ENCODE data around the gene PGR.

DNA sequence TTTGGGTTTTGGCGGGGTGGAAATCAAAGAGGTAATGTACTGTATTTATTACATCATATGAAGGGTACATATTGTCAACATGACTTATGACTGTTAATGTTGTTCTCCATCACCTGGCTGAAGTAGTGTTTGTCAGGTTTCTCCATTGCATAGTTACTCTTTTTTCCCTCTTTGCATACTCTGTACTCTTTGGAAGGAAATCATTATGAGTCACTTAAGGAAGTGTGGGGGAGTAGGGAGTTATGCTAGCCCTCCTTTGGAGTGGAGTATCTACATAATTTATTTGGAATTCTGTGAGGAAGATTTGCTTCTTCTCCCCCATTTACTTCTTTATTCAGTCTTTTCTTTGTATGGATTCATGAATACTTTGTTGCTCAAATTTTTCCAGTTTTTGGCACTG lies 3.6 kb upstream of the PGR start:
- TF ChIP-seq, protein P1, sequence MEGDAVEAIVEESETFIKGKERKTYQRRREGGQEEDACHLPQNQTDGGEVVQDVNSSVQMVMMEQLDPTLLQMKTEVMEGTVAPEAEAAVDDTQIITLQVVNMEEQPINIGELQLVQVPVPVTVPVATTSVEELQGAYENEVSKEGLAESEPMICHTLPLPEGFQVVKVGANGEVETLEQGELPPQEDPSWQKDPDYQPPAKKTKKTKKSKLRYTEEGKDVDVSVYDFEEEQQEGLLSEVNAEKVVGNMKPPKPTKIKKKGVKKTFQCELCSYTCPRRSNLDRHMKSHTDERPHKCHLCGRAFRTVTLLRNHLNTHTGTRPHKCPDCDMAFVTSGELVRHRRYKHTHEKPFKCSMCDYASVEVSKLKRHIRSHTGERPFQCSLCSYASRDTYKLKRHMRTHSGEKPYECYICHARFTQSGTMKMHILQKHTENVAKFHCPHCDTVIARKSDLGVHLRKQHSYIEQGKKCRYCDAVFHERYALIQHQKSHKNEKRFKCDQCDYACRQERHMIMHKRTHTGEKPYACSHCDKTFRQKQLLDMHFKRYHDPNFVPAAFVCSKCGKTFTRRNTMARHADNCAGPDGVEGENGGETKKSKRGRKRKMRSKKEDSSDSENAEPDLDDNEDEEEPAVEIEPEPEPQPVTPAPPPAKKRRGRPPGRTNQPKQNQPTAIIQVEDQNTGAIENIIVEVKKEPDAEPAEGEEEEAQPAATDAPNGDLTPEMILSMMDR (IDR thresholded peaks at IDR 0.05) = no peak
- TF ChIP-seq, protein P2, sequence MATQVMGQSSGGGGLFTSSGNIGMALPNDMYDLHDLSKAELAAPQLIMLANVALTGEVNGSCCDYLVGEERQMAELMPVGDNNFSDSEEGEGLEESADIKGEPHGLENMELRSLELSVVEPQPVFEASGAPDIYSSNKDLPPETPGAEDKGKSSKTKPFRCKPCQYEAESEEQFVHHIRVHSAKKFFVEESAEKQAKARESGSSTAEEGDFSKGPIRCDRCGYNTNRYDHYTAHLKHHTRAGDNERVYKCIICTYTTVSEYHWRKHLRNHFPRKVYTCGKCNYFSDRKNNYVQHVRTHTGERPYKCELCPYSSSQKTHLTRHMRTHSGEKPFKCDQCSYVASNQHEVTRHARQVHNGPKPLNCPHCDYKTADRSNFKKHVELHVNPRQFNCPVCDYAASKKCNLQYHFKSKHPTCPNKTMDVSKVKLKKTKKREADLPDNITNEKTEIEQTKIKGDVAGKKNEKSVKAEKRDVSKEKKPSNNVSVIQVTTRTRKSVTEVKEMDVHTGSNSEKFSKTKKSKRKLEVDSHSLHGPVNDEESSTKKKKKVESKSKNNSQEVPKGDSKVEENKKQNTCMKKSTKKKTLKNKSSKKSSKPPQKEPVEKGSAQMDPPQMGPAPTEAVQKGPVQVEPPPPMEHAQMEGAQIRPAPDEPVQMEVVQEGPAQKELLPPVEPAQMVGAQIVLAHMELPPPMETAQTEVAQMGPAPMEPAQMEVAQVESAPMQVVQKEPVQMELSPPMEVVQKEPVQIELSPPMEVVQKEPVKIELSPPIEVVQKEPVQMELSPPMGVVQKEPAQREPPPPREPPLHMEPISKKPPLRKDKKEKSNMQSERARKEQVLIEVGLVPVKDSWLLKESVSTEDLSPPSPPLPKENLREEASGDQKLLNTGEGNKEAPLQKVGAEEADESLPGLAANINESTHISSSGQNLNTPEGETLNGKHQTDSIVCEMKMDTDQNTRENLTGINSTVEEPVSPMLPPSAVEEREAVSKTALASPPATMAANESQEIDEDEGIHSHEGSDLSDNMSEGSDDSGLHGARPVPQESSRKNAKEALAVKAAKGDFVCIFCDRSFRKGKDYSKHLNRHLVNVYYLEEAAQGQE (IDR thresholded peaks at IDR 0.05; ENCODE audit: insufficient read depth in 1 of 2, low read depth in 2 of 2, low read length in 1 of 2) = no peak

Data from Panc1 (cell line).